ENCODE data around the gene SLC25A47. TPM values are rescaled to one million over a fixed set of nuclear protein-coding genes. Genes with fewer than 3 reads are reported as not detected.

SLC25A47 gene
- total and polyA plus RNA-seq, 2 experiments from 2014 or later: 1.8 TPM

DNA sequence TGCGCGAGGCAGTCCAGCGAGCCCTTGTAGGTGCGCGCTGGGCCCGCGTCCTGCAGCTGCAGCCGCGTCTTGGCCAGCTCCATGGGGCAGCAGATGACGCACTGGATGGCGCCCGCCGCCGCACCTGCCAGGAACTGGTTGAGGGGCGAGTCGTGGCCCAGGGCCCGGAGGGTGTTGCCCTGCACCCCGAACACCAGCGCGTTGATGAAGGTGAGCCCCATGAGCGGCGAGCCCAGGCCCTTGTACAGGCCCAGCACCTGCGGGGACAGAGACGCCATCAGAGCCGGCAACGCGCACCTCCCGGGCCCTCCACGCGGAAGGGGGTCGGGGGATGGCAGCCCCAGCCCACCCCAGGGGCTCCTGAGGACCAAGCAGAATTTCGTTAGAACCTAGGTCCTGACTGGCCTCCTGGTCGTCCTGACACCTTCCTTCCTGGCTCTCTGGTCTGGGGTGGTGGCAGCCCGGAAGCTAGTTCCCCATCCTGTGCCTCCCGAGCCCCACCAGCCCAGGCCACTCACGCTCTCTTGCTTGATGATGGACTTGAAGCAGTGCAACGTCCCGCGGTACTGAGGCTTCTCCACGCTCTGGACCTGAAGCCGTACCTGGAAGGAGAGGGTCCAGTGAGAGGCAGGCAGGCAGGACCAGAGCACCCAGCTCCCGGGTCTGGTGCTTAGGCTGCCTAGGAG, 30.2 kb upstream of the SLC25A47 start:
- 97% methylated on average over 39 of the region's 42 CpGs for WGBS (ENCODE audit: low lambda C conversion rate, missing lambda C conversion rate)
- H3K4me3 ChIP-seq: no peak overlapping the region
- no peaks in the 10 kb centered on the region for H3K9me2 ChIP-seq (replicated peaks; ENCODE audit: insufficient read depth)
- no peak overlapping the region for H3K4me2 ChIP-seq
- peaks cover 4% of the 10 kb centered on the region for H3K79me2 ChIP-seq
- H3K9me3 ChIP-seq (ENCODE audit: low read depth): no peaks in the 10 kb centered on the region
- peaks cover 7% of the 10 kb centered on the region for H3K4me1 ChIP-seq (ENCODE audit: insufficient read depth)
- no peak overlapping the region for H3K27ac ChIP-seq
- no peak for DNase-seq (ENCODE audit: low spot score)
- no peaks in the 10 kb centered on the region for H3K36me3 ChIP-seq (replicated peaks; ENCODE audit: insufficient read depth, low read depth)
- H3K27me3 ChIP-seq: no peaks in the 10 kb centered on the region
- H2AFZ ChIP-seq: no peak overlapping the region
- H4K20me1 ChIP-seq (ENCODE audit: insufficient read depth, poor library complexity, severe bottlenecking): no peaks in the 10 kb centered on the region
- TF ChIP-seq, protein P1, sequence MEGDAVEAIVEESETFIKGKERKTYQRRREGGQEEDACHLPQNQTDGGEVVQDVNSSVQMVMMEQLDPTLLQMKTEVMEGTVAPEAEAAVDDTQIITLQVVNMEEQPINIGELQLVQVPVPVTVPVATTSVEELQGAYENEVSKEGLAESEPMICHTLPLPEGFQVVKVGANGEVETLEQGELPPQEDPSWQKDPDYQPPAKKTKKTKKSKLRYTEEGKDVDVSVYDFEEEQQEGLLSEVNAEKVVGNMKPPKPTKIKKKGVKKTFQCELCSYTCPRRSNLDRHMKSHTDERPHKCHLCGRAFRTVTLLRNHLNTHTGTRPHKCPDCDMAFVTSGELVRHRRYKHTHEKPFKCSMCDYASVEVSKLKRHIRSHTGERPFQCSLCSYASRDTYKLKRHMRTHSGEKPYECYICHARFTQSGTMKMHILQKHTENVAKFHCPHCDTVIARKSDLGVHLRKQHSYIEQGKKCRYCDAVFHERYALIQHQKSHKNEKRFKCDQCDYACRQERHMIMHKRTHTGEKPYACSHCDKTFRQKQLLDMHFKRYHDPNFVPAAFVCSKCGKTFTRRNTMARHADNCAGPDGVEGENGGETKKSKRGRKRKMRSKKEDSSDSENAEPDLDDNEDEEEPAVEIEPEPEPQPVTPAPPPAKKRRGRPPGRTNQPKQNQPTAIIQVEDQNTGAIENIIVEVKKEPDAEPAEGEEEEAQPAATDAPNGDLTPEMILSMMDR (IDR thresholded peaks at IDR 0.05; ENCODE audit: poor library complexity): no peak
- TF ChIP-seq EZH2 (IDR thresholded peaks at IDR 0.05; ENCODE audit: borderline replicate concordance): no peak
- no peak for TF ChIP-seq EZH2phosphoT487 (IDR thresholded peaks at IDR 0.05; ENCODE audit: low read depth, severe bottlenecking, unreplicated experiment)

DNA sequence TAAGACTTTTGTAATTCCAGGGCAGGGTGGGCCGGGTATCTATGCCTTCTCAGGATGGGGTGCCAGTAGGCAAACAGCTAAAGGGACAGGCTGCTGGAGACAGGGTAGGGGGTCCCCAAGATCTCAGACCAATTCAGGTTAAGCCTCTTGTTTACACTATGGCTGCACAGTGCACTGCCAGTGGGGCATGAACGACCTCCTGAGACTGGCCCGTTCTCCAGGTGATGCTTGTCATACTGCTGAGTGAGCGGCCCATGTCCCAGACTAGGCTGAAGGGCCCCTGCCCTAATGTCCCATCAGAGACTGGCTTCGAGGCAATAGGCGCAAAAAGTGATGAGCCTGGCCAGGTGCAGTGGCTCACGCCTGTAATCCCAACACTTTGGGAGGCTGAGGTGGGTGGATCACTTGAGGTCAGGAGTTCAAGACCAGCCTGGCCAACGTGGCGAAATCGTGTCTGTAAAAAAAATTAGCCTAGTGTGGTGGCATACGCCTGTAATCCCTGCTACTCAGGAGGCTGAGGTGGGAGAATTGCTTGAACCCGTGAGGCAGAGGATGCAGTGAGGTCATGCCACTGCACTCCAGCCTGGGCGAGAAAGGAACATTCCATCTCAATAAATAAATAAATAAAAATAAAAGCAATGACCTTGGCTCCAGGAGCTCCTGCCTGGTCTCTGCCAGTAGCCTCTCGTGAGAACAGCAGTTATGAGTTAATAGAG, 29.5 kb upstream of the SLC25A47 start:
- WGBS (ENCODE audit: low lambda C conversion rate, missing lambda C conversion rate): 90% methylated on average over 14 of the region's 14 CpGs
- Histone ChIP-seq H3K4me1 (ENCODE audit: insufficient read depth) (peaks cover 7% of the 10 kb centered on the region), H3K27ac (no peak overlapping the region), H4K20me1 (ENCODE audit: insufficient read depth, poor library complexity, severe bottlenecking) (no peaks in the 10 kb centered on the region), H3K9me2 (replicated peaks; ENCODE audit: insufficient read depth) (no peaks in the 10 kb centered on the region), H3K27me3 (no peaks in the 10 kb centered on the region), H2AFZ (no peak overlapping the region), H3K79me2 (peaks cover 6% of the 10 kb centered on the region), H3K9me3 (ENCODE audit: low read depth) (no peaks in the 10 kb centered on the region), H3K4me2 (no peak overlapping the region), H3K4me3 (no peak overlapping the region), H3K36me3 (replicated peaks; ENCODE audit: insufficient read depth, low read depth) (no peaks in the 10 kb centered on the region)
- TF ChIP-seq EZH2phosphoT487 (IDR thresholded peaks at IDR 0.05; ENCODE audit: low read depth, severe bottlenecking, unreplicated experiment) (no peak), EZH2 (IDR thresholded peaks at IDR 0.05; ENCODE audit: borderline replicate concordance) (no peak)
- TF ChIP-seq, protein P1 (IDR thresholded peaks at IDR 0.05; ENCODE audit: poor library complexity): no peak
- no peak for DNase-seq (ENCODE audit: low spot score)

DNA sequence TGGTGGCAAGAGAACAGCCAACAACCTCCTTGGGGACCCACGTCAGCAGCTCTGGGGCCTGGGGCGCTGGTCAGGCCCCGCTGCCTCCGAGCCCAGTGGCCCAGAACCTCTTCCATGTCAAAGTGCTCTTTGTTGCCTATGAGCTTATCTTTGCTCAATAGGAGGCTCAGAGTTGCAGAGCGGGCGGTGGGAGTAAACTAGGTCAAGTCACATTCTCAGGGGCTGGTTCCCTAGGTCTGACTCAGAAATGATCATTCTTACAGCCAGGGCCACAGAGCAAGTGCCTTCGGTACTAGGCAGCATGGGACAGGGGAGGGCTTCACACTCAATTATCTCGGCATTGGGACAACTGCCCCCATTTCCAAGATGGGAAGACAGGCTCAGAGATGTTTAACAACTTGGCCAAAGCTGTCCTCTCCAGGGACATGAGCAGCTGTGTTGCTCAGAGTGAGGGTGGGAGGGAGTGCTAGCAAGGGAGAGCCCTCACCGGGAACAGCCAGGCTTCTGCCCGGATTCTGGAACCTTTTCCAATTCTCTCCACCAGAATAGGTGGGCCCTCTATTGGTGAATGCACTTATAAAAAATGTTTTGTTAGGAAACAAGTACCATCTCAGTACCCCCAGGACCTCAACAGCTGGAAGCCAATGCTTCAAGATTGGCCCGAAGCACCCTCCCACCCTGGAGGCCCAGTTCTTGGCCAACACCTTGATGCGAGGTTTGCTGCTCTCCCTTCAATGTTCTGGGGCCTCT, 28.8 kb upstream of the SLC25A47 start:
- H3K27me3 ChIP-seq: no peaks in the 10 kb centered on the region
- H4K20me1 ChIP-seq (ENCODE audit: insufficient read depth, poor library complexity, severe bottlenecking): no peaks in the 10 kb centered on the region
- no peak for DNase-seq (ENCODE audit: low spot score)
- no peak overlapping the region for H3K4me3 ChIP-seq
- no peak for TF ChIP-seq EZH2phosphoT487 (IDR thresholded peaks at IDR 0.05; ENCODE audit: low read depth, severe bottlenecking, unreplicated experiment)
- TF ChIP-seq, protein P1 (IDR thresholded peaks at IDR 0.05; ENCODE audit: poor library complexity): no peak
- no peak for TF ChIP-seq EZH2 (IDR thresholded peaks at IDR 0.05; ENCODE audit: borderline replicate concordance)
- no peaks in the 10 kb centered on the region for H3K36me3 ChIP-seq (replicated peaks; ENCODE audit: insufficient read depth, low read depth)
- H3K79me2 ChIP-seq: peaks cover 8% of the 10 kb centered on the region
- no peaks in the 10 kb centered on the region for H3K9me3 ChIP-seq (ENCODE audit: low read depth)
- no peak overlapping the region for H2AFZ ChIP-seq
- H3K4me1 ChIP-seq (ENCODE audit: insufficient read depth): peaks cover 7% of the 10 kb centered on the region
- H3K27ac ChIP-seq: no peak overlapping the region
- 91% methylated on average over 12 of the region's 12 CpGs for WGBS (ENCODE audit: low lambda C conversion rate, missing lambda C conversion rate)
- no peak overlapping the region for H3K4me2 ChIP-seq
- no peaks in the 10 kb centered on the region for H3K9me2 ChIP-seq (replicated peaks; ENCODE audit: insufficient read depth)

Data from hepatocyte (in vitro differentiated cells).